ENCODE data around the gene E2F2.
"Not testable (repeated sequence)": the region's sequence is repeated elsewhere in the genome, so short reads cannot be mapped to it uniquely, and the experiment has no call there.

E2F2 gene

GRCh38 chr1:23546897-23547584 lies 16.0 kb upstream of the E2F2 start:
- DNase-seq (ENCODE audit: low read depth in 2 of 2): no peak

GRCh38 chr1:23545851-23546250 lies 14.8 kb upstream of the E2F2 start:
- no peak for DNase-seq (ENCODE audit: low read depth in 2 of 2)

GRCh38 chr1:23544444-23545389 lies 13.7 kb upstream of the E2F2 start:
- peak in 1 of 2 donors; percentile 57 for DNase-seq (ENCODE audit: low read depth in 2 of 2)

GRCh38 chr1:23543707-23544443 lies 12.8 kb upstream of the E2F2 start:
- DNase-seq (ENCODE audit: low read depth in 2 of 2): no peak

GRCh38 chr1:23542940-23543339 lies 11.9 kb upstream of the E2F2 start:
- not testable (repeated sequence) for DNase-seq (ENCODE audit: low read depth in 2 of 2)

- DNase-seq (ENCODE audit: low read depth in 2 of 2): peak; percentile 80 to 84
Observed at GRCh38 chr1:23539698-23540266, 8.7 kb upstream of the E2F2 start.

- no peak for DNase-seq (ENCODE audit: low read depth in 2 of 2)
Observed at GRCh38 chr1:23537296-23537973, 6.4 kb upstream of the E2F2 start.

GRCh38 chr1:23533246-23534023 lies 2.4 kb upstream of the E2F2 start:
- no peak for DNase-seq (ENCODE audit: low read depth in 2 of 2)

GRCh38 chr1:23531562-23532094 lies 595 bp upstream of the E2F2 start:
- no peak for DNase-seq (ENCODE audit: low read depth in 2 of 2)

GRCh38 chr1:23530087-23530746 lies 816 bp downstream of the E2F2 start:
- DNase-seq (ENCODE audit: low read depth in 2 of 2): no peak

GRCh38 chr1:23529146-23530086 lies 1.6 kb downstream of the E2F2 start:
- no peak for DNase-seq (ENCODE audit: low read depth in 2 of 2)

GRCh38 chr1:23528250-23528978 lies 2.6 kb downstream of the E2F2 start:
- peak; percentile 53 to 61 for DNase-seq (ENCODE audit: low read depth in 2 of 2)

GRCh38 chr1:23527900-23528249 lies 3.2 kb downstream of the E2F2 start:
- no peak for DNase-seq (ENCODE audit: low read depth in 2 of 2)

GRCh38 chr1:23527366-23527765 lies 3.7 kb downstream of the E2F2 start:
- no peak for DNase-seq (ENCODE audit: low read depth in 2 of 2)

- no peak for DNase-seq (ENCODE audit: low read depth in 2 of 2)
Observed at GRCh38 chr1:23526329-23527041, 4.5 kb downstream of the E2F2 start.

- DNase-seq (ENCODE audit: low read depth in 2 of 2): no peak
Observed at GRCh38 chr1:23525558-23526250, 5.3 kb downstream of the E2F2 start.

Data from activated CD8-positive, alpha-beta memory T cell treated with anti-CD3 and anti-CD28 coated beads for 4 hours (primary cell).